BLaER1 treated with 17β-estradiol and CSF1 and Interleukin-3, amounts not matched to agents 10 nM and 100 nM (cell line): ENCODE results near the gene TSPAN14.

ENCODE experiments used
- H3K27ac ChIP-seq, 11 experiments: shearing (Covaris generic); formaldehyde crosslinking; 2 replicates each; pipeline ENCODE4 v1.8.1; 2022
- H3K27me3 ChIP-seq, 11 experiments: shearing (Covaris generic); formaldehyde crosslinking; 2 replicates each; pipeline ENCODE4 v1.8.1; 2022
- H3K36me3 ChIP-seq, 11 experiments: shearing (Covaris generic); formaldehyde crosslinking; 2 replicates each; pipeline ENCODE4 v1.8.1; 2022
- H3K4me1 ChIP-seq, 10 experiments: shearing (Covaris generic); formaldehyde crosslinking; 2 replicates each; pipeline ENCODE4 v1.8.1; 2022
- H3K4me2 ChIP-seq, 11 experiments: shearing (Covaris generic); formaldehyde crosslinking; 2 replicates each; pipeline ENCODE4 v1.8.1; 2022
- H3K4me3 ChIP-seq, 10 experiments: shearing (Covaris generic); formaldehyde crosslinking; 2 replicates each; pipeline ENCODE4 v1.8.1; 2022
- H3K9ac ChIP-seq, 11 experiments: shearing (Covaris generic); formaldehyde crosslinking; 2 replicates each; pipeline ENCODE4 v1.8.1; 2022
- H3K9me3 ChIP-seq, 11 experiments: shearing (Covaris generic); formaldehyde crosslinking; replicated peaks in 1 of 11; 2 replicates each; pipeline ENCODE4 v1.8.1; 2022
- H4K20me1 ChIP-seq, 11 experiments: shearing (Covaris generic); formaldehyde crosslinking; 2 replicates each; pipeline ENCODE4 v1.8.1; 2022
- Cebpa-rat ChIP-seq, 11 experiments: shearing (Covaris generic); IDR thresholded peaks; 2 replicates each; pipeline ENCODE4 v1.8.1; 2022

TSPAN14 gene

GRCh38 chr10:80500572-80501380 is 46.7 kb downstream of the TSPAN14 start:
- Histone ChIP-seq H3K4me3 (peak overlapping the region; percentile 8 to 60 (median 42); a peak in 17 of 20 replicates), H4K20me1 (peaks cover 0 to 48% (median 30%) of the 10 kb centered on the region in 11 experiments; a peak in 18 of 22 replicates), H3K4me1 (peaks cover 90 to 100% (median 100%) of the 10 kb centered on the region in 10 experiments), H3K4me2 (peak overlapping the region; percentile 90 to 99 (median 96)), H3K9me3 (peaks cover 0 to 10% (median 6%) of the 10 kb centered on the region in 11 experiments; a peak in 12 of 22 replicates), H3K27me3 (no peaks in the 10 kb centered on the region), H3K36me3 (peaks cover 16 to 79% (median 54%) of the 10 kb centered on the region in 11 experiments), H3K9ac (peak overlapping the region; percentile 72 to 87 (median 82)), H3K27ac (peak overlapping the region; percentile 85 to 97 (median 93))
- no peak for TF ChIP-seq Cebpa-rat (IDR thresholded peaks at IDR 0.05)

GRCh38 chr10:80501381-80501912 is 47.3 kb downstream of the TSPAN14 start:
- Histone ChIP-seq H3K36me3 (peaks cover 16 to 79% (median 54%) of the 10 kb centered on the region in 11 experiments), H3K9me3 (peaks cover 0 to 3% (median 1%) of the 10 kb centered on the region in 11 experiments; a peak in 11 of 22 replicates), H3K4me2 (peak overlapping the region; percentile 90 to 99 (median 96)), H3K9ac (peak overlapping the region; percentile 72 to 87 (median 82)), H3K27ac (peak overlapping the region; percentile 85 to 97 (median 93)), H3K27me3 (no peaks in the 10 kb centered on the region), H3K4me3 (peak overlapping the region in 7 of 10 experiments; percentile 0 to 43 (median 20); a peak in 6 of 20 replicates), H4K20me1 (peaks cover 0 to 54% (median 37%) of the 10 kb centered on the region in 11 experiments; a peak in 19 of 22 replicates), H3K4me1 (peaks cover 97 to 100% (median 100%) of the 10 kb centered on the region in 10 experiments)
- no peak for TF ChIP-seq Cebpa-rat (IDR thresholded peaks at IDR 0.05)

- Histone ChIP-seq H3K4me1 (peaks cover 100% of the 10 kb centered on the region in 10 experiments), H3K4me2 (peak overlapping the region; percentile 90 to 99 (median 96)), H4K20me1 (peaks cover 4 to 60% (median 43%) of the 10 kb centered on the region in 11 experiments; a peak in 19 of 22 replicates), H3K4me3 (peak overlapping the region in 7 of 10 experiments; percentile 0 to 43 (median 20); a peak in 6 of 20 replicates), H3K27ac (peak overlapping the region; percentile 85 to 97 (median 93)), H3K36me3 (peaks cover 20 to 79% (median 55%) of the 10 kb centered on the region in 11 experiments; a peak in 21 of 22 replicates), H3K27me3 (no peaks in the 10 kb centered on the region), H3K9me3 (no peaks in the 10 kb centered on the region), H3K9ac (peak overlapping the region; percentile 72 to 87 (median 82))
- no peak for TF ChIP-seq Cebpa-rat (IDR thresholded peaks at IDR 0.05)
These were observed 47.9 kb downstream of the TSPAN14 start for GRCh38 chr10:80501913-80502521.

DNA sequence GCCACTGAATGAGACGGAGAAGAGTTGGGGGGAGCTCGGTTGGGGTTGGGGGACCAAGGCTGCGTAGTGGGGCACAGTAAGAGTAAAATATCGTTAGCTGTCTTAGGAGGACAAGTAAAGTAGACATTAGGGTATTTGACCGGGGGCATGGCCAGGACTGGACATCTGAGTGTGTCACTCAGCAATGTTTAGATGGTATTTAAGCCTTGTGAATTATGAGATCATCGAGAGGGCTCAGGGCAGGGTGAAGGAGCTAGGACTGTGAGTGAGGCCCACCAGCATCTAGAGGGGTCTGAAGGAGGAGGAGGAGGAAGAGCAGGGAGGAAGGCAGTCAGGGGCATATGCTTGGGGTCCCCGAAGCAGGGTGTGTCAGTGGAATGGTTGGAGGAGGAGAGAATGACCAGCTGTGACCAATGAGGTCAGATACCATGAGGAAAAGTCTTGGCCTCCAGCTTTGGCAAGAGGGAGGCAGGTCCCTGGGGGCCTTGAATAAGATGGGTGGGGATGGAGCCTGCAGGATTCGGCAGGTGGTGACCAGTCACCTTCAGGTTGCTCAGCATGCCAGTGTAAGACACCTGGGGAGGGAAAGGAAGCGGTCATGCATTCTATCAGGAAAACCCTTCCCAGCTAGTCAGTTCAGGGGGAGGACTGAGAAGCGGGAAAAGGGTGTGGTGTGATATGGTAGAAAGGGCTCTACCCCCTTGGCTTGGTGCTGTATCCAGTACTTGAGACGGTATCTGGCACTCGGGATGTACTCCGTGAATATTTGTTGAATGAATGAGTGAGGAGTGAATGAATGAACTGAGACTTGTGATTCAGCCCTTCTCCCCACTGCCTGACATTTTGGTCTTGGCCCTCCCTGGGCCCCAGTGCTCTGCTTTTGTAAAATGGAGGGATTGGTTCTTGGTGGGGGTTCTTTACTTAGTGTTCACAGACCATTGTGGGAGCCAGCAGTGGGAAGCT is 48.8 kb downstream of the TSPAN14 start:
- H3K9ac ChIP-seq, result peak overlapping the region; percentile 72 to 87 (median 82)
- no peak for TF ChIP-seq Cebpa-rat (IDR thresholded peaks at IDR 0.05)
- H3K4me3 ChIP-seq, result peak overlapping the region in 6 of 10 experiments; percentile 0 to 23 (median 14); a peak in 6 of 20 replicates
- H3K9me3 ChIP-seq, result no peaks in the 10 kb centered on the region
- H4K20me1 ChIP-seq, result peaks cover 13 to 66% (median 51%) of the 10 kb centered on the region in 11 experiments; a peak in 19 of 22 replicates
- peaks cover 27 to 79% (median 56%) of the 10 kb centered on the region in 11 experiments; a peak in 21 of 22 replicates for H3K36me3 ChIP-seq
- H3K4me2 ChIP-seq, result peak overlapping the region; percentile 90 to 99 (median 96)
- H3K4me1 ChIP-seq, result peaks cover 100% of the 10 kb centered on the region in 10 experiments
- peak overlapping the region; percentile 85 to 97 (median 93) for H3K27ac ChIP-seq
- H3K27me3 ChIP-seq, result no peaks in the 10 kb centered on the region

DNA sequence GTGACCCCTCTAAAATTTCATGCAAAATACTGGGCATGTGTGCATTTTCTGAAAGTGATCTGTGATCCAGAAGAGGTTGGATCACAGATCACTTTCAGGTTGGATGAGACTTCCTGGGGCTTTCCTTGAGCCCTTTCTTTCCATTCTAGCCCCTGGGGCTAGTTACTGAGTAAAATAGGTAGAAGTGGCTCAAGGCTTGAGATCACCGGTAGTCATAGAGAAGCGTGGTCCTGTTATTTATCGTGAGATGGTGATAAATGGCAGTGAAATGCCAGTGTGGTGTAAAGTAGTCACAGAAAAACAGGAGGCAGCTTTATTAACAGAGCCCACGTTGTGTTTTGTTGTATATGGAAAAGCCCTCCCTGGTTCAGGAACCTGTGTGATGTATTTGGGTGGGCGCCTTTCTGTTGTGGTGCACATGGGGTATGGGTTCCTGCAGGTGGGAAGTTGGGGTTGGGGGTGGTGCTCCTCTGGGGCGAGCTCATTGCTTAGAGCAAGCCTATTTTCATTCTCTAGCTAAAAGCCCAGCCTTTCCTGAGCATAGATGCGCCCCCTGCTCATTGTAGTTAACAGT is 49.6 kb downstream of the TSPAN14 start:
- peak overlapping the region; percentile 85 to 97 (median 93) for H3K27ac ChIP-seq
- peak overlapping the region; percentile 90 to 99 (median 96) for H3K4me2 ChIP-seq
- peaks cover 19 to 74% (median 57%) of the 10 kb centered on the region in 11 experiments; a peak in 20 of 22 replicates for H4K20me1 ChIP-seq
- no peaks in the 10 kb centered on the region for H3K27me3 ChIP-seq
- H3K4me1 ChIP-seq, result peaks cover 100% of the 10 kb centered on the region in 10 experiments
- no peak for TF ChIP-seq Cebpa-rat (IDR thresholded peaks at IDR 0.05)
- H3K36me3 ChIP-seq, result peaks cover 32 to 81% (median 61%) of the 10 kb centered on the region in 11 experiments; a peak in 21 of 22 replicates
- H3K9ac ChIP-seq, result peak overlapping the region; percentile 72 to 87 (median 82)
- H3K9me3 ChIP-seq, result no peaks in the 10 kb centered on the region
- peak overlapping the region in 2 of 10 experiments; percentile 23 to 33; a peak in 3 of 20 replicates for H3K4me3 ChIP-seq

DNA sequence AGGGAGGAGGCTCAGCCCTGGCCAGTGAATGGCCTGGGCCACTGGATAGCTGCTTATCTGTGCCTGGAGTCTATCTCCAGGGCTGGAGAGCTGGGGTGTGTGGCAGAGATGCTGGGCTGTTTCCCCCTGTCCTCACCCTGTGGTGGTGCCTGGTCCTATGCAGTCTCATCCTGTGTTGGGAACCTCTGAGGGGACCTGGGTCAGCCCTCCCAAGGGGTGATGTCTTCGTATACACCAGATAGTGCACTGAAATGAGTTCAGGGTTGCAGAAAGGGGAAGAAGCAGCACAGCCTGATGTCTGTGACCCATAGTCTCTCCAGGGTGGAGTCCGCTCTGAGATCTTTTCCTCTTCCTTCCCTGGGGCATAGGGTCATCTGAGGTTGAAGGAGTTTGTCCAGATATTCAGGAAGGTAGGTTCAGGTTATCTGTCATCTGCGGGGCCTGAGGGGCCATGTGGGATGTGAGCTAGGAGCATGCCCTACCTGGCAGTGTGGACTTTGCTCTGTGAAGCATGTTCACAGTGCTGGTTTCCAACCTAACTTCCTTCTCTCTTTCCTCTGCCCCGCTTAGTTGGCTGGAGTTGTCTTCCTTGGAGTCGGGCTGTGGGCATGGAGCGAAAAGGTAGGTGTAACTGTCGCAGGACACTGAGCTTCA is 50.2 kb downstream of the TSPAN14 start:
- peak overlapping the region; percentile 85 to 97 (median 93) for H3K27ac ChIP-seq

More for the DNA sequence above, 50.2 kb downstream of the TSPAN14 start:
- Histone ChIP-seq H3K4me2 (peak overlapping the region; percentile 90 to 99 (median 96)), H3K9ac (peak overlapping the region; percentile 72 to 87 (median 82)), H4K20me1 (peaks cover 25 to 80% (median 63%) of the 10 kb centered on the region in 11 experiments; a peak in 21 of 22 replicates), H3K36me3 (peaks cover 35 to 82% (median 65%) of the 10 kb centered on the region in 11 experiments; a peak in 21 of 22 replicates), H3K9me3 (no peaks in the 10 kb centered on the region), H3K4me1 (peaks cover 100% of the 10 kb centered on the region in 10 experiments), H3K27me3 (no peaks in the 10 kb centered on the region), H3K4me3 (peak overlapping the region in 6 of 10 experiments; percentile 3 to 54 (median 31); a peak in 10 of 20 replicates)
- TF ChIP-seq Cebpa-rat (IDR thresholded peaks at IDR 0.05), result no peak
